WERI-Rb-1 (cell line): ENCODE results near the gene SNCB.

Experiments used
- DNase-seq: peaks from one replicate; pipeline ENCODE4 v3.0.0-alpha.2; 2020
- H3K27ac ChIP-seq: fragments of 250-450 bp; sonication (Bioruptor Pico); 2 replicates; pipeline ENCODE4 v1.5.1; 2020; ENCODE audit warnings: mild to moderate bottlenecking, moderate library complexity
- H3K27me3 ChIP-seq: fragments of 250-450 bp; sonication (Bioruptor Pico); 2 replicates; pipeline ENCODE4 v1.5.1; 2021; ENCODE audit warnings: mild to moderate bottlenecking, low read depth, moderate library complexity; ENCODE audit not compliant: insufficient read depth, severe bottlenecking
- H3K36me3 ChIP-seq: fragments of 250-450 bp; sonication (Bioruptor Pico); 2 replicates; pipeline ENCODE4 v1.5.1; 2020; ENCODE audit warnings: mild to moderate bottlenecking, moderate library complexity
- H3K4me3 ChIP-seq: 2 replicates; pipeline ENCODE4 v1.5.1; 2011; ENCODE audit warnings: low read depth, mild to moderate bottlenecking, control low read depth, low read length
- H3K9me3 ChIP-seq: fragments of 250-450 bp; sonication (Bioruptor Pico); 2 replicates; pipeline ENCODE4 v1.5.1; 2021; ENCODE audit warnings: mild to moderate bottlenecking, moderate library complexity; ENCODE audit not compliant: severe bottlenecking
- TF ChIP-seq, protein P1 (sequence below): IDR thresholded peaks from 2 replicates; pipeline ENCODE4 v1.5.1; 2011; ENCODE audit warnings: low read depth, mild to moderate bottlenecking, control low read depth, inconsistent platforms, low read length

The SNCB gene

DNA sequence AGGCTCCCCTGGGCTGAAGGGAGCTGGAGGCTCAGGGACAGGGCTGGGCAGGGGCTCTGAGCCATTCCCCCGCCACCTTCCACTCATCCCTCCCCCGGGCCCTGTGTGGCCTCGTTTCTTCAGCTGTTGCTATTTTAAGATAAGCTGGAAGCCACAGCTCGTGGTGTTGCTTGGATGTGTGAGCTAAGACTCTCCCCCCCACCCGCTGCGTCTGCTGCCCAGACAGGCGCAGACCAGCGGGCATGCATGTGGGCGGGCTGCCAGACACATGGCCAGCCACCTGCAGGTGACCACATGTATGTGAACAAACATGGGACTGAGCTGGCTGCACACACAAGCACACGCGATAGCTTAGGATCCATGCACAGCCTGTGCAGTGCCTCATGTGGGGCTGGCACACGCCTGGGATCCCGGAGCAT, 8.7 kb downstream of the SNCB start:
- DNase-seq: peak; percentile 85
- no peaks in the 10 kb centered on the region for H3K36me3 ChIP-seq
- no peak overlapping the region for H3K4me3 ChIP-seq
- TF ChIP-seq, protein P1, sequence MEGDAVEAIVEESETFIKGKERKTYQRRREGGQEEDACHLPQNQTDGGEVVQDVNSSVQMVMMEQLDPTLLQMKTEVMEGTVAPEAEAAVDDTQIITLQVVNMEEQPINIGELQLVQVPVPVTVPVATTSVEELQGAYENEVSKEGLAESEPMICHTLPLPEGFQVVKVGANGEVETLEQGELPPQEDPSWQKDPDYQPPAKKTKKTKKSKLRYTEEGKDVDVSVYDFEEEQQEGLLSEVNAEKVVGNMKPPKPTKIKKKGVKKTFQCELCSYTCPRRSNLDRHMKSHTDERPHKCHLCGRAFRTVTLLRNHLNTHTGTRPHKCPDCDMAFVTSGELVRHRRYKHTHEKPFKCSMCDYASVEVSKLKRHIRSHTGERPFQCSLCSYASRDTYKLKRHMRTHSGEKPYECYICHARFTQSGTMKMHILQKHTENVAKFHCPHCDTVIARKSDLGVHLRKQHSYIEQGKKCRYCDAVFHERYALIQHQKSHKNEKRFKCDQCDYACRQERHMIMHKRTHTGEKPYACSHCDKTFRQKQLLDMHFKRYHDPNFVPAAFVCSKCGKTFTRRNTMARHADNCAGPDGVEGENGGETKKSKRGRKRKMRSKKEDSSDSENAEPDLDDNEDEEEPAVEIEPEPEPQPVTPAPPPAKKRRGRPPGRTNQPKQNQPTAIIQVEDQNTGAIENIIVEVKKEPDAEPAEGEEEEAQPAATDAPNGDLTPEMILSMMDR: no peak
- H3K27me3 ChIP-seq: no peaks in the 10 kb centered on the region
- H3K9me3 ChIP-seq: no peaks in the 10 kb centered on the region
- H3K27ac ChIP-seq: peak overlapping the region; percentile 57

DNA sequence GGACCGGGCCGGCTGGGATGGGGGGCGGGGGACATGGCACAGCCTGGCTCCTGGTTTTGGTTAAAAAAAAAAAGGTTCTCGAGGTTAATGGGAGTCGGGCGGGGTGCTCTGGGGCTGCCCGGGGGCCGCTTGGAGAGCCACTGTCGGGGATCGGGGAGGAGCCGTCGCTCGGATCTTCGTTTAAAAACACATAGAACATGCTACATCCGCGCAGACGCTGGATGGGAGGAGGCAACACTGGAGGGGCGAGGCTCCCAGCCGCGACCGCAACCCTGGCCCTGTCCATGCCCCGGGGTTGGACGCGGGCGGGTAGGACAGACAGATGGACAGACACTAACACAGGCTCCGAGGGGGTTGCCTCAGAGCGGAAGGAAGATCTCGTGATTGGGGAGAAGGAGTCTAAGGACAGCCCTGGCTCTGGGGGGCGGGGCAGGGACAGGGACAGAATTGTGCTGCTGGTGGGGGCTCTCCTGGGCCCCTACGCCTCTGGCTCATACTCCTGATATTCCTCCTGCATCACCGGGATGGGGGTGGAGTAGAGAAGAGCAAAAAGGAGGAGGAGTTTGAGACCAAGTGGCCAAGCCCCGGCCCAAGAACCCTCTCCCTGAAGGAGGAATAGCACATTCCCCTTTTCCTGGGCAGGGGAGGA, 9.9 kb downstream of the SNCB start:
- H3K4me3 ChIP-seq: no peak overlapping the region

DNA sequence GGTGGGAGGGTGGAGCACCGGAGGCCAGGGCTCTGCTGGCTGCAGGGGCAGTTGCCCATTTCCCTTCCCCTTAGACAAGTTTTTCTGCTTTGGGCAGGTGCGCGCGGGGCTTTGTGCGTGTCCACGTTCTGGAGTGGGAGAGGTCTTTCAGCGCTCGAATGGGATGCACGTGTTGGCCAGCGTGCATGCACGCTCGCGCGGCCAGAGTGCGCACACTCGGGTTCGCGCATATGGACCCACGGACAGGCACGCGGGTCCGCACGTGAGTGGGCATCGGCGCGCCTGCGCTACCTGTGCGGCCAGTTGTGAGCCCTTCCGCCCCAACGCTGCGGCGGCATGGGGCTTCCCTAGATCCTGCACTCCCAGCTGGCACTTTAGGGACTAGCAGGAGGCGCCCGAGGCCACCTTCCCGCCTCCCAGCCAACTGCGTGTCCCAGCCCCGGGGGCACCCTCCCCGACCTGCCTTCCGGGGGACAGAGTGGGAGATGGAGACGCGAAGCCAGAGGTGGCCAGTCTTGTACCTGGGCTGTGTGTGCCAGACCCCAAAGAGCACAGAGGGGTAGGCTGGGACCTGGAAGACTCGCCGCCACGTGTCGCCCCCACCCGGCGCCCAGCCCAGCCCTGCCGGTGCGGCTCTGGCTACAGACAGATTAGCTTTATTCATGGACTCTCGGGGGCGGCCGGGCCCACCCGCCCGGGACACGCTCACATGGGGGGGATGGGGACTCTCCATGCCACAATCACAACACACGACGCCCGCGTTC, 10.6 kb downstream of the SNCB start:
- Histone ChIP-seq H3K27ac (no peak overlapping the region), H3K4me3 (no peak overlapping the region), H3K36me3 (no peaks in the 10 kb centered on the region), H3K9me3 (no peaks in the 10 kb centered on the region), H3K27me3 (no peaks in the 10 kb centered on the region)
- TF ChIP-seq, protein P1: no peak
- no peak for DNase-seq

More for the DNA sequence above, 9.9 kb downstream of the SNCB start:
- H3K36me3 ChIP-seq: no peaks in the 10 kb centered on the region
- TF ChIP-seq, protein P1: no peak
- H3K27me3 ChIP-seq: no peaks in the 10 kb centered on the region
- no peaks in the 10 kb centered on the region for H3K9me3 ChIP-seq
- no peak overlapping the region for H3K27ac ChIP-seq
- no peak for DNase-seq

DNA sequence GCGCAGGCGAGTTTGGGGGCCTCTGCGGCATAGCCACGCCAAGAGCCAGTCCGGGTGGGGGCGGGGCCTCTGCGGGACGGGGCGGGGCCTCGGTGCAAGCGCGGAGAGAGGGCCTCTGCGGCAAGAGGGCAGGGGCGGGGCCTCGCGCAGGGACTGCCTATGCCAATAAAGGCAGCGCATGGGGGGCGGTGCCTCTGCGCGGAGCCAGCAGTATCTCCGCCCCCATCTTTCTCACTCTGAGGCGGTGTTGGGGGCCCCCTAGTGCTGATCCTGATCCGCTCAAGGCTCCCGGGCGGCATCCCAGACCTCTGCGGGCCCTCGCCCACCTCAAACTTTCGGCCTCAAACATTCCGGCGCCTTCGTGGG, 11.1 kb downstream of the SNCB start:
- Histone ChIP-seq H3K4me3 (no peak overlapping the region), H3K36me3 (no peaks in the 10 kb centered on the region), H3K9me3 (no peaks in the 10 kb centered on the region), H3K27ac (no peak overlapping the region), H3K27me3 (no peaks in the 10 kb centered on the region)
- DNase-seq: no peak
- TF ChIP-seq, protein P1: no peak

DNA sequence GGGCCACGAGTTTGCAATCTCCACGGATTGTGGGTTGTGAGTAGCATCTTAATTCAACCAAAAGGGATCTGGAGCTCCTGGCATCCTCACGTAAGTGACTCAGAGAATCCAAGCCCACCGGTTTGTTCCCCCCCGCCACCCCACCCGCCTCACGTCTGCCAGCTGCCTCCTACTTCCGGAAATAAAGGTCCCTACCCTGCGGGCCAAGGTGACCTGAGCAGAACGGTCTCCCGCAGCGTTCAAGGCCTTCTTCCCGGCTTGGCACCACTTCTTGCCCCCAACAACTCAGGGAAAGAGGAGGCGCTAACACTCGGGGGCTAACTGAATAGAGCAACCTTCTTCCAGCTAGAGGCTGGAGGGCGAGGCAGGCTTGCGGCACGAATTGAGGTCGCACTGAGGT, 11.6 kb downstream of the SNCB start:
- DNase-seq: no peak
- Histone ChIP-seq H3K4me3 (no peak overlapping the region), H3K27me3 (no peaks in the 10 kb centered on the region), H3K9me3 (no peaks in the 10 kb centered on the region), H3K36me3 (no peaks in the 10 kb centered on the region), H3K27ac (no peak overlapping the region)
- TF ChIP-seq, protein P1: no peak

DNA sequence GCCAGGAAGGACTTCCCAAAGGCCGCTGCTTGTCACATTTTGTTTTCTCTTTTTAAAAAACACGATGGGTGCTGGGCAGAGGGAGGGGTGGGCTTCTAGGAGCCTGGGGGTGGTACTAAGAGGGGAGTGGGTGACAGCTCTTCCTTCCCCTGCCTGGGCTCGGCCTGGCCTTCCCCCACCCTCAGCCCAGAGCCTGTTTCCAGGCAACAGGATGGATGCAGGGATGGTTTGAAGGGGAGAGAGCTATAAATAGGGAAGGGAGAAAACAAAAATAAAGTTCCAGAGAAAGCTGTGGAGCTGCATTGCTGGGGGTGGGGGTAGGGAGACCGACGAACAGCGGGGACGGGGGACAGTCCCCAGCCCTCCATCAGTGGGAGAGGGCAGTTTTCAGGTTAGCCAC, 13.8 kb downstream of the SNCB start:
- TF ChIP-seq, protein P1: no peak
- no peaks in the 10 kb centered on the region for H3K27me3 ChIP-seq
- no peak overlapping the region for H3K27ac ChIP-seq
- no peak for DNase-seq
- H3K36me3 ChIP-seq: no peaks in the 10 kb centered on the region
- H3K4me3 ChIP-seq: no peak overlapping the region
- H3K9me3 ChIP-seq: no peaks in the 10 kb centered on the region
